H1 (cell line): ENCODE measurements around the gene PIGC. TPM values are rescaled to one million over a fixed set of nuclear protein-coding genes. Genes with fewer than 3 reads are reported as not detected.

Source experiments
- CTCF ChIA-PET: fragments of 300-600 bp; sonication (Branson Sonifier 250); formaldehyde crosslinking; loops from one replicate; lab custom pipeline; 2021; ENCODE audit not compliant: partially characterized antibody; lab: Charles Lee
- POLR2A ChIA-PET: fragments of 300-600 bp; sonication (Branson Sonifier 250); formaldehyde crosslinking; loops from one replicate; lab custom pipeline; 2021; ENCODE audit warnings: inconsistent platforms; ENCODE audit not compliant: partially characterized antibody; lab: Charles Lee
- DNase-seq, 2 experiments: peaks; one replicate each; pipeline versions ENCODE4 v3.0.0 to v3.0.0-alpha.2; 2010 to 2022; ENCODE audit warnings: low spot score in 2 of 2, low read depth in 1 of 2, mixed read lengths in 1 of 2
- FAIRE-seq: peaks from 2 replicates; lab custom pipeline; 2011; peaks lifted over from hg19 to GRCh38; lab: Jason Lieb, UNC
- H2AFZ ChIP-seq: 2 replicates; pipeline ENCODE4 v1.8.1; 2012; ENCODE audit warnings: low read length, inconsistent platforms
- H2AK5ac ChIP-seq: 2 replicates; pipeline ENCODE4 v1.6.1; 2013; ENCODE audit warnings: low read depth, low read length
- H2BK120ac ChIP-seq: replicated peaks from 2 replicates; pipeline ENCODE3; 2013; ENCODE audit warnings: low read depth, low read length, inconsistent platforms
- H2BK12ac ChIP-seq: 2 replicates; pipeline ENCODE4 v1.6.1; 2013; ENCODE audit warnings: low read depth, low read length
- H2BK15ac ChIP-seq: 2 replicates; pipeline ENCODE4 v1.6.1; 2013; ENCODE audit warnings: low read length
- H2BK20ac ChIP-seq: 2 replicates; pipeline ENCODE4 v1.6.1; 2013; ENCODE audit warnings: low read length
- H2BK5ac ChIP-seq: 2 replicates; pipeline ENCODE4 v1.6.1; 2013; ENCODE audit warnings: low read depth, low read length
- H3K14ac ChIP-seq: 2 replicates; pipeline ENCODE4 v1.6.1; 2013; ENCODE audit warnings: inconsistent platforms; ENCODE audit not compliant: insufficient read length
- H3K18ac ChIP-seq: 2 replicates; pipeline ENCODE4 v1.6.1; 2013; ENCODE audit warnings: low read length; ENCODE audit errors: extremely low read depth
- H3K23ac ChIP-seq: 2 replicates; pipeline ENCODE4 v1.6.1; 2013; ENCODE audit warnings: inconsistent platforms; ENCODE audit not compliant: insufficient read length
- H3K23me2 ChIP-seq: 2 replicates; pipeline ENCODE4 v1.6.1; 2013; ENCODE audit warnings: low read depth, low read length
- H3K27ac ChIP-seq: 2 replicates; pipeline ENCODE4 v1.6.1; 2011; ENCODE audit warnings: low read depth, low read length, inconsistent platforms
- H3K27me3 ChIP-seq, 4 experiments: replicated peaks in 1 of 4; 1 replicate in 1 of 4; 2 replicates in 3 of 4; pipeline versions ENCODE4 v1.6.1 to v1.8.1; 2011 to 2013; ENCODE audit warnings: low read length in 3 of 4, mild to moderate bottlenecking in 3 of 4, inconsistent platforms in 2 of 4, mixed read lengths in 2 of 4, moderate library complexity in 1 of 4; ENCODE audit not compliant: control insufficient read depth in 3 of 4, insufficient read depth in 3 of 4; ENCODE audit errors: extremely low read depth in 1 of 4
- H3K36me3 ChIP-seq, 4 experiments: 2 replicates each; pipeline versions ENCODE4 v1.6.1 to v1.8.1; 2011 to 2013; ENCODE audit warnings: mild to moderate bottlenecking in 4 of 4, low read length in 3 of 4, moderate library complexity in 2 of 4, control low read depth in 1 of 4, inconsistent platforms in 1 of 4; ENCODE audit not compliant: insufficient read depth in 4 of 4, control insufficient read depth in 2 of 4
- H3K4ac ChIP-seq: replicated peaks from 2 replicates; pipeline ENCODE3; 2013; ENCODE audit warnings: low read length, low read depth, mixed read lengths, inconsistent platforms; ENCODE audit not compliant: insufficient read length
- H3K4me1 ChIP-seq, 4 experiments: replicated peaks in 1 of 4; 1 replicate in 1 of 4; 2 replicates in 3 of 4; pipeline versions ENCODE4 v1.6.1 to v1.8.1; 2011 to 2013; ENCODE audit warnings: low read length in 3 of 4, inconsistent platforms in 2 of 4, mixed read lengths in 1 of 4; ENCODE audit not compliant: insufficient read depth in 4 of 4, control insufficient read depth in 3 of 4
- H3K4me2 ChIP-seq, 2 experiments: 2 replicates each; pipeline versions ENCODE4 v1.6.1 to v1.8.1; 2011 to 2013; ENCODE audit warnings: low read depth in 2 of 2, low read length in 2 of 2, control low read depth in 1 of 2, inconsistent platforms in 1 of 2, mild to moderate bottlenecking in 1 of 2; ENCODE audit not compliant: insufficient read depth in 1 of 2
- H3K4me3 ChIP-seq, 4 experiments: fragments of 200-600, 300-600 bp in 1 of 4; sonication (generic), shearing (Covaris generic), sonication (Bioruptor Twin) in 1 of 4; 2 replicates each; pipeline versions ENCODE4 v1.5.1 to v1.8.1; 2011 to 2016; ENCODE audit warnings: low read length in 4 of 4, low read depth in 3 of 4, control low read depth in 2 of 4, inconsistent platforms in 2 of 4, mild to moderate bottlenecking in 2 of 4, mixed read lengths in 1 of 4, moderate library complexity in 1 of 4; ENCODE audit not compliant: insufficient read depth in 2 of 4; ENCODE audit errors: extremely low read depth in 1 of 4
- H3K56ac ChIP-seq: replicated peaks from 2 replicates; pipeline ENCODE3; 2013; ENCODE audit warnings: low read depth, mild to moderate bottlenecking, mixed read lengths, low read length, inconsistent platforms; ENCODE audit not compliant: insufficient read length
- H3K79me1 ChIP-seq: 2 replicates; pipeline ENCODE4 v1.6.1; 2013; ENCODE audit warnings: low read depth, low read length, control low read depth
- H3K79me2 ChIP-seq, 2 experiments: 2 replicates each; pipeline versions ENCODE4 v1.6.1 to v1.8.1; 2012 to 2013; ENCODE audit warnings: low read length in 2 of 2, mild to moderate bottlenecking in 2 of 2, inconsistent platforms in 1 of 2; ENCODE audit not compliant: insufficient read depth in 2 of 2, control insufficient read depth in 1 of 2
- H3K9ac ChIP-seq, 4 experiments: replicated peaks in 1 of 4; 1 replicate in 1 of 4; 2 replicates in 3 of 4; pipeline versions ENCODE4 v1.6.1 to v1.8.1; 2011 to 2013; ENCODE audit warnings: low read depth in 3 of 4, low read length in 3 of 4, control low read depth in 2 of 4, mild to moderate bottlenecking in 2 of 4, moderate library complexity in 2 of 4, inconsistent platforms in 1 of 4; ENCODE audit errors: extremely low read depth in 1 of 4
- H3K9me3 ChIP-seq, 2 experiments: 2 replicates each; pipeline versions ENCODE4 v1.6.1 to v1.8.1; 2012 to 2013; ENCODE audit warnings: mild to moderate bottlenecking in 2 of 2, moderate library complexity in 2 of 2, control low read depth in 1 of 2, inconsistent platforms in 1 of 2, low read depth in 1 of 2, low read length in 1 of 2, mixed read lengths in 1 of 2; ENCODE audit not compliant: insufficient read depth in 2 of 2
- H4K20me1 ChIP-seq, 2 experiments: replicated peaks in 1 of 2; 2 replicates each; pipeline versions ENCODE3 to v1.8.1; 2011 to 2013; ENCODE audit warnings: inconsistent platforms in 2 of 2, low read length in 2 of 2, mild to moderate bottlenecking in 1 of 2; ENCODE audit not compliant: insufficient read depth in 2 of 2, control insufficient read depth in 1 of 2
- H4K5ac ChIP-seq: 2 replicates; pipeline ENCODE4 v1.6.1; 2013; ENCODE audit warnings: low read length, low read depth, mixed read lengths, inconsistent platforms; ENCODE audit not compliant: insufficient read length
- H4K8ac ChIP-seq: 2 replicates; pipeline ENCODE4 v1.8.0; 2013; ENCODE audit warnings: mild to moderate bottlenecking, moderate library complexity, low read length, inconsistent platforms; ENCODE audit not compliant: insufficient read depth; ENCODE audit errors: extremely low read depth
- H4K91ac ChIP-seq: replicated peaks from 2 replicates; pipeline ENCODE3; 2013; ENCODE audit warnings: low read length, mixed read lengths, inconsistent platforms; ENCODE audit not compliant: insufficient read length
- ATF2 ChIP-seq: IDR thresholded peaks from 2 replicates; pipeline ENCODE4 v1.6.1; 2012; ENCODE audit warnings: low read length, inconsistent platforms
- CHD2 ChIP-seq: IDR thresholded peaks from 2 replicates; pipeline ENCODE4 v1.6.1; 2012; ENCODE audit warnings: low read length, improper control_type of control experiment
- CTBP2 ChIP-seq: IDR thresholded peaks from 2 replicates; pipeline ENCODE4 v1.7.0; 2011; ENCODE audit warnings: borderline replicate concordance, mild to moderate bottlenecking, moderate library complexity, mixed read lengths, low read length; ENCODE audit not compliant: insufficient read depth, insufficient read length
- SAP30 ChIP-seq: fragments of 300-600 bp; sonication (generic); IDR thresholded peaks from 2 replicates; pipeline ENCODE4 v1.7.1; 2012; ENCODE audit warnings: low read length, moderate library complexity, mild to moderate bottlenecking, inconsistent platforms; ENCODE audit not compliant: insufficient read depth, insufficient replicate concordance
- SIRT6 ChIP-seq: IDR thresholded peaks from one replicate; pipeline ENCODE4 v1.7.1; 2012; ENCODE audit warnings: low read length, inconsistent platforms
- SIX5 ChIP-seq: IDR thresholded peaks from 2 replicates; pipeline ENCODE4 v1.6.1; 2011; ENCODE audit warnings: mild to moderate bottlenecking, low read depth, low read length
- TBP ChIP-seq: IDR thresholded peaks from 2 replicates; pipeline ENCODE4 v1.6.1; 2011; ENCODE audit warnings: low read depth, low read length, improper control_type of control experiment
- WGBS, 2 experiments: shearing (Covaris generic) in 1 of 2; methylation state at CpG; one replicate each; pipeline versions ENCODE4 v1.1.6 to v1.1.7; 2013 to 2015; ENCODE audit warnings: low lambda C conversion rate in 2 of 2, mixed read lengths in 2 of 2, inconsistent platforms in 1 of 2, low coverage in 1 of 2, missing lambda C conversion rate in 1 of 2; ENCODE audit not compliant: insufficient replicate concordance in 2 of 2, insufficient coverage in 1 of 2, insufficient read length in 1 of 2; ENCODE audit errors: extremely low coverage in 1 of 2, missing lambda C conversion rate in 1 of 2; 5-methylcytosine and 5-hydroxymethylcytosine counted together
- polyA plus RNA-seq, 7 experiments: library from polyadenylated mRNA; depleted of rRNA in 3 of 7; stranded (reverse) in 5 of 7; unstranded in 2 of 7; fragments of >200 nt in 5 of 7; fragments of 200-250 nt in 2 of 7; gene quantifications; 1 replicate in 5 of 7; 2 replicates in 1 of 7; 4 replicates in 1 of 7; pipeline versions ENCODE4 v1.2.1 to v1.2.3, GENCODE V29; 2011 to 2013; ENCODE audit warnings: missing spikeins in 2 of 7, mixed read lengths in 2 of 7
- total RNA-seq: library from RNA; stranded (reverse); fragmentation: NEBNext Ultra II Directional; extraction: Animal tissue kit (Norgen Biotek cat#: 25700); gene quantifications from 2 replicates; pipeline ENCODE4 v1.2.1, GENCODE V29; 2021

PIGC gene
- total and polyA plus RNA-seq, 2 of the 8 experiments (the other 6 are each of a cell fraction or from before 2014, with no cell fraction given) = 21.0 to 39.3 TPM

- no peak overlapping the region for H4K5ac ChIP-seq
- DNase-seq = no peak
- H3K4me3 ChIP-seq = no peak overlapping the region
- no peaks in the 10 kb centered on the region for H3K4me1 ChIP-seq
- no peaks in the 10 kb centered on the region for H3K23me2 ChIP-seq
- H3K27me3 ChIP-seq = no peaks in the 10 kb centered on the region
- H3K4ac ChIP-seq = no peak overlapping the region
- no peaks in the 10 kb centered on the region for H3K79me2 ChIP-seq
- H4K8ac ChIP-seq = no peak overlapping the region
- no peak overlapping the region for H2BK15ac ChIP-seq
- no peak overlapping the region for H3K27ac ChIP-seq
- ChIA-PET CTCF (interaction anchor here (0.7 to 1.4 kb wide), 6 partner anchors 10 to 101 kb away, joined by 3 to 4 read pairs (median 3); no protein-coding TSS in a partner anchor), POLR2A (interaction anchor here (0.6 kb wide), 1 partner anchor 114 kb away, joined by 3 read pairs; no protein-coding TSS in a partner anchor)
- no peak overlapping the region for H3K23ac ChIP-seq
- H4K20me1 ChIP-seq = no peaks in the 10 kb centered on the region
- no peak overlapping the region for H3K9ac ChIP-seq
- H3K14ac ChIP-seq = no peak overlapping the region
- no peaks in the 10 kb centered on the region for H3K9me3 ChIP-seq
- no peak overlapping the region for H2AK5ac ChIP-seq
- FAIRE-seq = no peak
- H2BK20ac ChIP-seq = no peak overlapping the region
- no peak overlapping the region for H2BK12ac ChIP-seq
- H2BK5ac ChIP-seq = no peak overlapping the region
- H3K36me3 ChIP-seq = no peaks in the 10 kb centered on the region
- TF ChIP-seq SIX5 (no peak), SAP30 (no peak), CHD2 (no peak), TBP (no peak), ATF2 (no peak), CTBP2 (no peak), SIRT6 (no peak)
- WGBS, 2 experiments = 81% methylated on average over 2 of the region's 2 CpGs; no CpG with 5 or more reads in 1 of the 2 experiments
- H2AFZ ChIP-seq = no peak overlapping the region
- H3K79me1 ChIP-seq = no peaks in the 10 kb centered on the region
- no peak overlapping the region for H2BK120ac ChIP-seq
- H3K4me2 ChIP-seq = no peak overlapping the region
- no peak overlapping the region for H3K18ac ChIP-seq
- H4K91ac ChIP-seq = no peak overlapping the region
- no peak overlapping the region for H3K56ac ChIP-seq
These were observed 32.0 kb downstream of the PIGC start for GRCh38 chr1:172411791-172412338.
